T-helper 2 cell treated with Interferon-gamma antibody and Interleukin-4, amounts not matched to agents 100 ng/mL and 5 ng/mL, for 36 hours (primary cell): ENCODE results near the gene MAP3K9. TPM values are rescaled to one million over a fixed set of nuclear protein-coding genes. Genes with fewer than 3 reads are reported as not detected.

Source experiments
- intact Hi-C: fragments of 100-400 bp; cut with micrococcal nuclease; formaldehyde crosslinking; loops from one replicate; pipeline ENCODE4 v1.15.1; 2023
- total RNA-seq: library from RNA; stranded (reverse); gene quantifications from 2 replicates; pipeline ENCODE4 v1.2.3, GENCODE V29; 2022

MAP3K9 gene
- total RNA-seq, 1 donor from 2014 or later: 5.6 TPM

DNA sequence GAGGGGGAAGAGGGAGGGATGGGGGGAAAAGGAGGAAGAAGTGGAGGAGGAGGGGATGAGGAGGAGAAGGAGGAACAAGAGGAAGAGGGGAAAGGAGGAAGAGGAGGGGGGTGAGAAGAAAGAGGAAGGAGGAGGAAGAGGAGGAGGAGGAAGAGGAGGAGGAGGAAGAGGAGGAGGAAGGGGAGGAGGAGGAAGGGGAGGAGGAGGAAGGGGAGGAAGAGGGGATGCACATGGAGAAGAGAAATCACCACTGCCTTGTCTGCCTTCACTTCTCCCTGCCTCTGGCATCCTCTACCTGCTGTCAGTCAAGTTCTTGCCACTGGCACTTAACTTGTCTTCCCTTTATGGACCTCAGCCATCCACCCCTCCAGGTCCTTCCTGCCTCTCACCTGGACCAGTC lies 107.7 kb downstream of the MAP3K9 start:
- intact Hi-C loops: no loop called here

DNA sequence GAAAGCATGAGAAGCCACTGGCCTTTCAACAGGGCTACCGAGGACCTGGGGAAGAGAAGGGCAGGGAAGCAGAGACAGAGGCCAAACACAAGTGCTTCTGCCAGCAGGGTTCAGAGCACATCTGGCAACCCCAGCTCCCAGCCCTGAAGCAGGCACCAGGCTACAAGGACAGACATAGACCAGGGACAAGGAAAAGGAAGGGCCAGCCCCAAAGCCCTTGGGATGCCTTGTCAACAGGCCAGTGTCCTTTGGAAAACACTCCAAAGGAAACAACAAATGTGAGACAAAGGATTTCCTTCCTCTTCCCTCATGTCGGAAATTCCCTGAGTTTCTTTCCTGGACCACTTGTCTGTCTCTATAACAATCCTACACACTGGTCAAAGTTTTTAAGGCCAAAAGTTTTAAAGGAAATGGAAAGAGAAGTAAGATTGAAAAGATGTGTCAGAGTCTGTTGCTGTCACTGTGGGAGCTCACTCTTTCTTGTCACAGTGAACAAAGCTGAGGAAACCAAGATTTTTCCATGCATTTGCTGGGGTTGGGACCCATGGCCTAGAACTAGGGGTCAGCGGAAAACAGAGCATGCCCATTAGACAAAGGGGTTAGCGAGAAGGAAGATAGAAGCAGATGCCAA lies 108.2 kb downstream of the MAP3K9 start:
- intact Hi-C loops: no loop called here

DNA sequence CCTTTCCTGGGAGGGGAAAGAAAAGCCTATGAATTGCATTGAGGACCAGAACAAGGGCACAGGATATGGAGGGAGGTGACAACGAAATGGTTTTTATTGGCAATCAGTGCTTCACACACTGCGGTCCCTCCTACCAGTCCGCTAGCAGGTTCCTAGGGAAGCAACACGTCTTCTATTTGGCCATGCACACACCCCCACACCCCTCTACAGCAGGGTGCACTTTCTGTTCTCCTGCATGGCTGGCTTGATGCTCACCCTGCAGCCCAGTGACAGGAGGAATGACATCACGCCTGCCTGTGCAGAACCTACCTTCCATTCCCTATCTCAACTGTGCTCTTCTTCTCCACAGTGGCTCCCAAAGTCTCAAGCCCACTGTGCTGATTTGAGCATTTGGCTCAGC lies 109.7 kb downstream of the MAP3K9 start:
- intact Hi-C loops: no loop called here

DNA sequence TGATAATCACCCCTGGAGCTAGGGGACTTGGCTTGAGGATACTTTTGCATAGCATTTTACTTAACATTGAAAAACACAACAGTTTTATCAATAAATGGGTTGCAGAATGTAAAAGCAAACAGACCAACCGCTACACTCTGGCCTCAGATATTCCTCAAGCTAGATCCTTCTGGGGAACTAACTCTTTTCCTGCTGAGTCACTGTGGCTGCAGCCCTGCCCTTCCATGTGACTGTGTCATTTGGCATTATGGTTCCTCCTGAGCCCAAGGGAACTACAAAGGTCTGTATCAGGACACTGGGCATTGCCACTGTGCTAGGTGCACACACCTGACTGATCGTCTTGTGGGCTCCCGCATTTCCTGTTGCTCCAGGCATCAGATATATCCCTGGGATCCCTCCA lies 111.0 kb downstream of the MAP3K9 start:
- intact Hi-C loops: no loop called here

DNA sequence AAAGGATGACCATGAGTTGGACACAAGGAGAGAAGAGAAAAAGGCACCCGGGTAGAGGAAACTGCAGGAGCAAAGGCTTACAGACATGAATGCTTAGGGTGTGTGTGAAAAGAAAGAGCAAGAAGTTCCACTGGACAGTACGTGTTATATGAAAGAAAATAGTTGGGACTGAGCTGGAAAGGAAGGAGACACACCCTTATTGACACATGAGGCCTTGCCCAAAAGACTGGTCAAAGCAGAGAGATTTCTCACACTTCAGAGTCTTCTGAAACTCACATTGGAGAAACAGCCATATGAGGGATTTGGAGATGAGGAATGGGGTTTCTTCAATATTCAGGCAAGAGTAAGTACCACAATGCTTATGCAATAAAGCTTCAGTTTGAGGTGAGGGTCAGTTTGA lies 111.6 kb downstream of the MAP3K9 start:
- intact Hi-C loops: no loop called here

DNA sequence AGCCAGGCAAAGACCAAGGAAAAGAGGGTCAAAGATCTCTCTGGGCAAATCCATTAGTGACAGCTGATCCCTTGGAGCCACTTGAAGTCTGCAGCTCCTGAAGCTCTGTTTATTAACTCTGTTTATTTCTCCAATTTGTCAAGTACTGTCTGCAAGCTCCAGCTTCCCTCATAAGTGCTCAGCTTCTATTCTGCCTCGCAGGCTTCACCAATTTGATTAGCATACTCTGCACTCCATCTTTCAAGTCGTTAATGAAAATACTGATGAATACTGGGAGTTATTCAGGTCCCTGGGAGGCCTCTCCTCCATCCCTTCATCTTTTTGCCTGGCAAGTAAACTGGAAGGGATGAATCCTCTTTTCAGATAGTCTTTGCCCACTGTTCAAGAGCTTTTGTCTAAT lies 113.3 kb downstream of the MAP3K9 start:
- intact Hi-C loops: no loop called here

DNA sequence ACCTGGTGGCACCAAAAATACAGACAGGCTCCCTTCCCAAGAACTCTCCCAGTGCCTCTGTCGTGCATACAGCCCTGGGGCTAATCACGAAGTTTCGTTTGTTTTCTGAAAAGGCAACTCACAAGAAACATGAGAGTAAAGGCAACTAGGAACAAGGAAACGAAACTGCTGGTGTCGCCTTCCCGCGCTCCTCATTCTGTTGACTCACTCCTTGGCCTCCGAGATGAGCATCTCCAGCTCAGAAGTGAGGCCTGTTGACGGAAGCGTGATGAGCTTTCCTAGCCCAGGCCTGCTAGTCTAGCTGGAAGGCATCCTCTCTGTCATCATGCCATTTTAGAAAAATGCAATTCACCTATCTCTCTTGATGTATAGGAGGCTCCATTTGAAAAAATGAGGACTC lies 117.1 kb downstream of the MAP3K9 start:
- intact Hi-C loops: no loop called here

DNA sequence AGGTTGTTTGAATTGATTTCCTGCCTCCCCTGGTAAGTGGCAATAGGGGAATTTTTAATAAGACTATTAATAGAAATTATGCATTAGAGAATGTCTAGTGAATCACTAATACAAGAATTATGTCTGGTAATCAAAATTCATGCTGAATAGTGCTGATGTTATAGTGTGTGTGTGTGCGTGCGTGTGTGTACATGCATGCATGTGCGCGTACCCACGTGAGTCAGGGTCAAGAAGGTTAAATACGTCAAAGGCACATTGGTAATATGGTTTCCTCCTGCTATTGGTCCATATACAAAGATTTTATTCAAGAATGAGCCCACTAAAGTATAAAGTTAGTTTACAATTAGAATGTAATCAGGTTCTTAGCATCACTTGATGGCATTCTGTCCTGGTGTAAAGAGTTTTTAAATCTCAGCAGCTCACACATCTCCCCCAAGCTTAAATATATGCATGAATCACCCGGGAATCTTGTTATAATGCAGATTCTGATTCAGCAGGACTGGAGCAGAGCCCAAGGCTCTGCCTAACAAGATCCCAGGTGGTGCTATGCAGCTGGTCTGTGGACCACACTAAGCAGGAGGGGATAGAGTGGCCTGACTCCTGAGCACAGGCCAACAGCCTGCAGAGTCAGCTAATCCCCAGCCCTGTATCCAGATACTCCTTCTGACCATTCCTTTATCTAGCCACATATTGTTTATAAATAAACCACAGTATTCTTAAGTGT lies 123.7 kb downstream of the MAP3K9 start:
- intact Hi-C loops: no loop called here

DNA sequence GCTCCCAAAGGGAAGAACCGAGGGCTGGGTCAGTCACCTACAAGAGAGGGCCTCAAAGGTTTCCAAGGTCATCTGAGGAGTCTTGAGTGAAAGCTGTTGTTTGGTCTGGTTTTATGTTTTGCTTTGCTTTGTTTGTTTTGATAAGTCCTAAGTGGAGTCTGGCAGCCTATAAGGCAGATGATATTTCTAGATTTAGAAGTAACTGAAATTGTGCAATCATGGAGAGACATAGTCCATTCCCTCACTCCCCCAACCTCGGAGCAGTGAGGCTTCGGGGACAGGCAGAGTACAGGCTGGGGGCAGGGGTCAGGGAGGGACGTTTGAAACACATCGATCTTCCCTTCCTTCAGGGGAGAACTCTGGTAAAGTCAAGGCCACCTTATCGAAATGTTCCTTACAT lies 125.3 kb downstream of the MAP3K9 start:
- intact Hi-C loops: no loop called here

DNA sequence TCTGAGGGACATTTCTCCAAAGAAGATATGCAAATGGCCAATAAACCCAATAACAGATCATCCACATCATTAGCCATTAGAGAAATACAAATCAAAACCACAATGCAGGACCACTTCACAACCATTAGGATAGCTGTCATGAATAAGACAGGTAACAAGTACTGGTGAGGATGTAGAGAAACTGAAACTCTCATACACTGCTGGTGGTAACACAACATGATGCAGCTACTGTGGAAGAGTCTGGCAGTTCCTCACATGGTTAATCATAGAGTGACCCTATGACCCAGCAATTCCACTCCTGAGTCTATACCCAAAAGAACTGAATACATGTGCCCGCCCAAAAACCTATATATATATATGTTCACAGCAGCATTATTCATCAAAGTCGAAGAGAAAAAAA lies 128.6 kb downstream of the MAP3K9 start:
- intact Hi-C loops: no loop called here

DNA sequence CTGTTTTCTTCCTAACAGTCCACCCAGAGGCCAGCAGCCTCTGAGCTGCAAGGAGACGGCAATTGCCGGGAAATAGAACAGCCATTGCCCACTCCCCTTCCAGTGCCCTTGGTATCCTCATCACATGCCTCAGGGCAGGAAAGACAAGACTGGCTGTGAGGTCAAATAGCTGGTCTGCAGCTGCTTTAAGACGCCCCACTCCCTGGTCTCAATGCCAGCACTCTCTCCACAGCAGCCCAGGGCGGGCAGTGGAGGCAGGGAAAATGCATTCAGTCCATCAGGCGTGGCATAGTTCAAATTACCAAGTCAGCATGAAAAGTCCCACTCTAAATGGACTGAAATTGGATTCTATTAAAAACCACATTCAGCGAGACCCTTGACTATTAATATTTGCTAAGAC lies 132.0 kb downstream of the MAP3K9 start:
- intact Hi-C loops: no loop called here

Other genes with a start within 250 kb of the MAP3K9 start
- 52.0 and 53.1 TPM in 2 replicates for gene MED6, start 208.9 kb downstream of the MAP3K9 start, total RNA-seq
- 13.1 and 13.6 TPM in 2 replicates for gene TTC9, start 167.6 kb downstream of the MAP3K9 start, total RNA-seq
- 66.2 and 69.9 TPM in 2 replicates for gene PCNX1, start 97.9 kb upstream of the MAP3K9 start, total RNA-seq